A549 (cell line): Measurements from ENCODE around the gene TMEM117. TPM values are rescaled to one million over a fixed set of nuclear protein-coding genes. Genes with fewer than 3 reads are reported as not detected.

Source experiments
- ATAC-seq, 2 experiments: fragments of 200-7000 bp in 1 of 2; fragments of >200 bp in 1 of 2; cut with Nextera tagmentation in 1 of 2; cut with Tn5 transposase in 1 of 2; 3 replicates each; pipeline versions ENCODE4 v1.8.0 to v1.9.1; 2018 to 2020; ENCODE audit warnings: mild to moderate bottlenecking in 1 of 2, moderate library complexity in 1 of 2
- CTCF ChIA-PET: fragments of 300-600 bp; sonication (Branson Sonifier 250); formaldehyde crosslinking; extraction: SDS; loops from one replicate; lab custom pipeline; 2021; ENCODE audit warnings: antibody characterized with exemption, inconsistent platforms; lab: Yijun Ruan, JAX
- POLR2A ChIA-PET: fragments of 350-600 bp; formaldehyde crosslinking; extraction: SDS; loops from one replicate; lab custom pipeline; 2021; ENCODE audit warnings: antibody characterized with exemption, inconsistent platforms; lab: Yijun Ruan, JAX
- DNase-seq, 2 experiments: peaks; one replicate each; pipeline versions ENCODE4 v3.0.0 to v3.0.0-alpha.2; 2011 to 2016; ENCODE audit warnings: low read depth in 1 of 2, low spot score in 1 of 2
- FAIRE-seq: peaks from 2 replicates; lab custom pipeline; 2011; peaks lifted over from hg19 to GRCh38; lab: Jason Lieb, UNC
- H3K27ac ChIP-seq, 2 experiments: fragments of >200 bp; sonication (Bioruptor Twin); formaldehyde crosslinking; 3 replicates each; pipeline ENCODE4 v1.5.1; 2016 to 2017
- H3K4me1 ChIP-seq: fragments of >200 bp; sonication (Bioruptor Twin); formaldehyde crosslinking; 3 replicates; pipeline ENCODE4 v1.6.1; 2016
- H3K4me2 ChIP-seq: fragments of >200 bp; sonication (Bioruptor Twin); formaldehyde crosslinking; 3 replicates; pipeline ENCODE4 v1.6.1; 2016
- H3K4me3 ChIP-seq: fragments of >200 bp; sonication (Bioruptor Twin); formaldehyde crosslinking; 3 replicates; pipeline ENCODE4 v1.5.1; 2016
- H3K9me3 ChIP-seq: fragments of >200 bp; sonication (Bioruptor Twin); formaldehyde crosslinking; 3 replicates; pipeline ENCODE4 v1.6.1; 2016
- BHLHE40 ChIP-seq: IDR thresholded peaks from 2 replicates; pipeline ENCODE4 v1.6.1; 2012; ENCODE audit warnings: low read depth, low read length, inconsistent platforms
- CBX8 ChIP-seq: fragments of 200-600 bp; sonication (generic); IDR thresholded peaks from 2 replicates; pipeline ENCODE4 v1.6.1; 2016
- CHD2 ChIP-seq: fragments of 150-350 bp; IDR thresholded peaks from 2 replicates; pipeline ENCODE4 v1.6.1; 2014; ENCODE audit warnings: low read length; ENCODE audit not compliant: partially characterized antibody
- CHD4 ChIP-seq: fragments of 200-600 bp; sonication (generic); IDR thresholded peaks from 2 replicates; pipeline ENCODE4 v1.6.1; 2016; ENCODE audit warnings: antibody characterized with exemption, mild to moderate bottlenecking, borderline replicate concordance
- EHF ChIP-seq: fragments of 250-450 bp; sonication (Bioruptor Pico); IDR thresholded peaks from 2 replicates; pipeline ENCODE4 v1.5.0; 2020; ENCODE audit warnings: mild to moderate bottlenecking
- FOSL2 ChIP-seq, 2 experiments: fragments of 450-650 bp in 1 of 2; fragments of >200 bp in 1 of 2; sonication (Bioruptor Twin) in 1 of 2; formaldehyde crosslinking; IDR thresholded peaks; 2 replicates each; pipeline versions ENCODE4 v1.5.0 to v1.6.1; 2016 to 2020; ENCODE audit warnings: mild to moderate bottlenecking in 1 of 2, moderate library complexity in 1 of 2
- GATA3 ChIP-seq: IDR thresholded peaks from 2 replicates; pipeline ENCODE4 v1.6.1; 2012; ENCODE audit warnings: borderline replicate concordance
- HDAC2 ChIP-seq: fragments of 200-600 bp; sonication (generic); IDR thresholded peaks from 2 replicates; pipeline ENCODE4 v1.6.1; 2016
- HOXB13 ChIP-seq: fragments of 250-450 bp; sonication (Bioruptor Pico); IDR thresholded peaks from 2 replicates; pipeline ENCODE4 v1.5.0; 2020; ENCODE audit warnings: low read depth, mild to moderate bottlenecking, moderate library complexity
- JUN ChIP-seq, 2 experiments: fragments of >200 bp; sonication (Bioruptor Twin); formaldehyde crosslinking; IDR thresholded peaks; 2 replicates in 1 of 2; 3 replicates in 1 of 2; pipeline ENCODE4 v1.6.1; 2016 to 2017
- KDM5A ChIP-seq: fragments of 200-600 bp; sonication (generic); IDR thresholded peaks from 2 replicates; pipeline ENCODE4 v1.6.1; 2016; ENCODE audit warnings: antibody characterized with exemption, mild to moderate bottlenecking
- MYC ChIP-seq: IDR thresholded peaks from 2 replicates; pipeline ENCODE4 v1.6.1; 2012; ENCODE audit warnings: mild to moderate bottlenecking, inconsistent platforms, low read length, improper control_type of control experiment, borderline replicate concordance
- NFE2L2 ChIP-seq: fragments of 150-350 bp; conservative IDR thresholded peaks from 2 replicates; pipeline ENCODE4 v1.6.1; 2014; ENCODE audit warnings: low read length
- NPAS2 ChIP-seq: fragments of 250-450 bp; sonication (Bioruptor Pico); IDR thresholded peaks from 2 replicates; pipeline ENCODE4 v1.8.0; 2022; ENCODE audit warnings: mild to moderate bottlenecking, moderate library complexity, borderline replicate concordance
- PHF8 ChIP-seq: fragments of 200-600 bp; sonication (generic); IDR thresholded peaks from 2 replicates; pipeline ENCODE4 v1.6.1; 2016; ENCODE audit warnings: low read depth, mild to moderate bottlenecking, antibody characterized with exemption, moderate library complexity, borderline replicate concordance
- POLR2A ChIP-seq: IDR thresholded peaks from 2 replicates; pipeline ENCODE4 v1.6.1; 2012; ENCODE audit warnings: mild to moderate bottlenecking, low read length
- RCOR1 ChIP-seq: fragments of 150-350 bp; IDR thresholded peaks from 2 replicates; pipeline ENCODE4 v1.6.1; 2014; ENCODE audit warnings: antibody characterized with exemption, low read length, low read depth
- RFX5 ChIP-seq: fragments of 450-650 bp; IDR thresholded peaks from 2 replicates; pipeline ENCODE4 v1.7.1; 2014; ENCODE audit warnings: antibody characterized with exemption, mild to moderate bottlenecking, moderate library complexity
- RNF2 ChIP-seq: fragments of 200-600 bp; sonication (generic); IDR thresholded peaks from 2 replicates; pipeline ENCODE4 v1.6.1; 2016; ENCODE audit warnings: low read depth, mild to moderate bottlenecking, antibody characterized with exemption, moderate library complexity, borderline replicate concordance
- TFCP2L1 ChIP-seq: fragments of 250-450 bp; sonication (Bioruptor Pico); IDR thresholded peaks from 2 replicates; pipeline ENCODE4 v1.5.0; 2021; ENCODE audit warnings: mild to moderate bottlenecking
- ZC3H11A ChIP-seq: fragments of 450-650 bp; IDR thresholded peaks from 2 replicates; pipeline ENCODE4 v1.6.1; 2014; ENCODE audit warnings: antibody characterized with exemption, mild to moderate bottlenecking
- ZNF302 ChIP-seq: fragments of 250-450 bp; sonication (Bioruptor Pico); IDR thresholded peaks from 2 replicates; pipeline ENCODE4 v1.9.0; 2021; ENCODE audit warnings: inconsistent platforms, mild to moderate bottlenecking, moderate library complexity
- WGBS: methylation state at CpG from one replicate; pipeline ENCODE4 v1.1.6; 2017; ENCODE audit errors: missing lambda C conversion rate; 5-methylcytosine and 5-hydroxymethylcytosine counted together
- polyA minus RNA-seq: library from RNA; depleted of rRNA, polyadenylated mRNA; stranded (reverse); fragments of >200 nt; gene quantifications from 2 replicates; pipeline ENCODE4 v1.2.3, GENCODE V29; 2011; rRNA and poly(A)+ RNA removed
- polyA plus RNA-seq, 4 experiments: library from polyadenylated mRNA; depleted of rRNA in 3 of 4; stranded (reverse); fragments of >200 nt; fragmentation: RNase III in 1 of 4; extraction: RNeasy Plus Mini Kit Qiagen cat#74134 plus additional on column Dnase treatment in 1 of 4; gene quantifications; 2 replicates in 3 of 4; 3 replicates in 1 of 4; pipeline ENCODE4 v1.2.3, GENCODE V29; 2011 to 2017
- TF ChIP-seq, protein P1 (sequence below): IDR thresholded peaks from 2 replicates; pipeline ENCODE4 v1.6.1; 2012
- TF ChIP-seq, protein P2 (sequence below): fragments of >200 bp; sonication (Bioruptor Twin); formaldehyde crosslinking; IDR thresholded peaks from 3 replicates; pipeline ENCODE4 v1.5.1; 2016
- TF ChIP-seq, protein P3 (sequence below): IDR thresholded peaks from 2 replicates; pipeline ENCODE4 v1.6.1; 2012
- TF ChIP-seq, protein P4 (sequence below): fragments of 150-350 bp; IDR thresholded peaks from 2 replicates; pipeline ENCODE4 v1.6.1; 2014; ENCODE audit warnings: low read depth, mild to moderate bottlenecking, low read length
- TF ChIP-seq, protein P5 (sequence below): fragments of >200 bp; sonication (Bioruptor Twin); formaldehyde crosslinking; IDR thresholded peaks from 3 replicates; pipeline ENCODE4 v1.6.1; 2016
- TF ChIP-seq, protein P6 (sequence below): fragments of 450-650 bp; IDR thresholded peaks from 2 replicates; pipeline ENCODE4 v1.6.1; 2014; ENCODE audit warnings: antibody characterized with exemption
- TF ChIP-seq, protein P7 (sequence below): fragments of >200 bp; sonication (Bioruptor Twin); formaldehyde crosslinking; IDR thresholded peaks from 2 replicates; pipeline ENCODE4 v1.6.1; 2016
- TF ChIP-seq, protein P8 (sequence below): fragments of 250-450 bp; sonication (Bioruptor Pico); IDR thresholded peaks from 2 replicates; pipeline ENCODE4 v1.5.0; 2021; ENCODE audit warnings: mild to moderate bottlenecking, moderate library complexity, borderline replicate concordance

The TMEM117 gene
- polyA plus RNA-seq (2011; rRNA removed) (4.6 and 7.3 TPM in 2 replicates), polyA plus RNA-seq (2017; fragmentation: RNase III; extraction: RNeasy Plus Mini Kit Qiagen cat#74134 plus additional on column Dnase treatment) (2.0 to 2.4 TPM (median 2.1 TPM) in 3 replicates), polyA minus RNA-seq (1.2 and 2.4 TPM in 2 replicates)
- polyA plus RNA-seq (2012; cell fraction: cytosol; rRNA removed): 1.1 and 1.2 TPM in 2 replicates
- polyA plus RNA-seq (2012; cell fraction: nucleus; rRNA removed): 0.56 and 1.9 TPM in 2 replicates

DNA sequence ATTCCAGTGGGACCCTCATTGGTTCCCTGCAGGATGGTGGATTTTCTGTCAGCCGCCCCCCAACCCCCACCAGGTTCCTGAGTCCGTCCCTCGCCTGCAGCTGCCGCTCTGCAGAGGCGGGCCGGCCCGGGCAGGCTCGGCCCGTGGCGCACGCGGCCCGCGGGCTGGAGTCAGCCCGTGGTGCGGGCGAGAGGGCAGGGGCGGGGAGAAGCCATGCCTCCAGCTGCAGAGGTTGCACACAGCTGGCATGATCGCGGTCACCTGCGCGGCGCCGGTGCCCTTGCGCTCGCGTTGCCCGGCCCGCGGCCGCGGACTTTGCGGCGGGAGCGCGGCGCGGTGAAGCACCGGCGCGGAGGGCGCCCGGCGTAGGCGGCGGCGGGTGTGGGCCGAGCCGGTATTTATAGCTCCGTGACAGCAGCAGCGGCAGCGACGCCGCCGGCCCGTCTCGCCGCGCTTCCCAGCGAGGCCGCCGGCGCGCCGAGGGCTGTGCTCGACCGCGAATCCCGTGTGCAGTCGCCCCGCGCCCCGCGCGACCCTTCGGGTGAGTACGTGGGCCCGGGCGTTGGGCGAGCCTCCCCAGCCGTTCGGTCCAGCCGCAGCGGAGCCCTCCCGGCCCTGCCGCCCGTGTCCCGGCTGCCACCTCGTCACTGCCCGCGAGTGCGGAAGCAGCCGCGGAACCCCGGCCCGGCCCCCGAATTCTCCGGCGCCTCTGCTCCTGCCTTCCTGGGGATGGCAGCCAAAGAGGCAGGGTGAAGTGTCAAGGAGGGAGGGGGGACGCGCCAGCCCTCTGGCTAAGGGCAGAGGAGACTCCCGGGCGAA is at the start of gene TMEM117:
Gene TMEM117 (plus strand): TSS at position 426 of the 819 bp plus-strand sequence.
- DNase-seq: peak; percentile 48 to 52
- H3K4me3 ChIP-seq: peak within 1 kb of the TSS; percentile 59
- peaks cover 10% of the 10 kb centered on the region; the same call in 2 of the 3 replicates for H3K4me1 ChIP-seq
- WGBS: 2% methylated on average over 46 of the region's 103 CpGs
- H3K9me3 ChIP-seq: no peaks in the 10 kb centered on the region
- peak; percentile 85 to 89 for ATAC-seq
- FAIRE-seq: no peak
- CTCF ChIA-PET: interaction anchor here (1.1 to 2.5 kb wide), 2 partner anchors 47 to 77 kb away, joined by 3 to 9 read pairs; no protein-coding TSS in a partner anchor
- POLR2A ChIA-PET: interaction anchor here (0.9 to 3.2 kb wide), 4 partner anchors 12 to 77 kb away, joined by 3 to 34 read pairs (median 4); partner anchors contain the start of gene TWF1
- H3K27ac ChIP-seq: peak within 1 kb of the TSS; percentile 75 to 98
- H3K4me2 ChIP-seq: peak within 1 kb of the TSS; percentile 84
- TF ChIP-seq, protein P1, sequence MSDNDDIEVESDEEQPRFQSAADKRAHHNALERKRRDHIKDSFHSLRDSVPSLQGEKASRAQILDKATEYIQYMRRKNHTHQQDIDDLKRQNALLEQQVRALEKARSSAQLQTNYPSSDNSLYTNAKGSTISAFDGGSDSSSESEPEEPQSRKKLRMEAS: peak; percentile 82
- TF ChIP-seq NPAS2 (CRISPR knock-in tag): no peak
- TF ChIP-seq ZC3H11A: no peak
- peak; percentile 17; the same call in 1 of the 2 replicates for TF ChIP-seq GATA3
- TF ChIP-seq CHD4: no peak
- TF ChIP-seq KDM5A: no peak
- TF ChIP-seq MYC: peak; percentile 51; the same call in 1 of the 2 replicates
- TF ChIP-seq, protein P2, sequence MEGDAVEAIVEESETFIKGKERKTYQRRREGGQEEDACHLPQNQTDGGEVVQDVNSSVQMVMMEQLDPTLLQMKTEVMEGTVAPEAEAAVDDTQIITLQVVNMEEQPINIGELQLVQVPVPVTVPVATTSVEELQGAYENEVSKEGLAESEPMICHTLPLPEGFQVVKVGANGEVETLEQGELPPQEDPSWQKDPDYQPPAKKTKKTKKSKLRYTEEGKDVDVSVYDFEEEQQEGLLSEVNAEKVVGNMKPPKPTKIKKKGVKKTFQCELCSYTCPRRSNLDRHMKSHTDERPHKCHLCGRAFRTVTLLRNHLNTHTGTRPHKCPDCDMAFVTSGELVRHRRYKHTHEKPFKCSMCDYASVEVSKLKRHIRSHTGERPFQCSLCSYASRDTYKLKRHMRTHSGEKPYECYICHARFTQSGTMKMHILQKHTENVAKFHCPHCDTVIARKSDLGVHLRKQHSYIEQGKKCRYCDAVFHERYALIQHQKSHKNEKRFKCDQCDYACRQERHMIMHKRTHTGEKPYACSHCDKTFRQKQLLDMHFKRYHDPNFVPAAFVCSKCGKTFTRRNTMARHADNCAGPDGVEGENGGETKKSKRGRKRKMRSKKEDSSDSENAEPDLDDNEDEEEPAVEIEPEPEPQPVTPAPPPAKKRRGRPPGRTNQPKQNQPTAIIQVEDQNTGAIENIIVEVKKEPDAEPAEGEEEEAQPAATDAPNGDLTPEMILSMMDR: no peak
- TF ChIP-seq BHLHE40: no peak
- no peak for TF ChIP-seq CHD2
- TF ChIP-seq NFE2L2: no peak
- TF ChIP-seq EHF (CRISPR knock-in tag): no peak
- no peak for TF ChIP-seq HDAC2
- TF ChIP-seq TFCP2L1 (CRISPR knock-in tag): no peak
- TF ChIP-seq HOXB13: no peak
- TF ChIP-seq POLR2A: peak; percentile 77
- TF ChIP-seq FOSL2 (IDR thresholded peaks at IDR 0.05): no peak
- no peak for TF ChIP-seq FOSL2 (CRISPR knock-in tag; IDR thresholded peaks at IDR 0.05)
- TF ChIP-seq, protein P3, sequence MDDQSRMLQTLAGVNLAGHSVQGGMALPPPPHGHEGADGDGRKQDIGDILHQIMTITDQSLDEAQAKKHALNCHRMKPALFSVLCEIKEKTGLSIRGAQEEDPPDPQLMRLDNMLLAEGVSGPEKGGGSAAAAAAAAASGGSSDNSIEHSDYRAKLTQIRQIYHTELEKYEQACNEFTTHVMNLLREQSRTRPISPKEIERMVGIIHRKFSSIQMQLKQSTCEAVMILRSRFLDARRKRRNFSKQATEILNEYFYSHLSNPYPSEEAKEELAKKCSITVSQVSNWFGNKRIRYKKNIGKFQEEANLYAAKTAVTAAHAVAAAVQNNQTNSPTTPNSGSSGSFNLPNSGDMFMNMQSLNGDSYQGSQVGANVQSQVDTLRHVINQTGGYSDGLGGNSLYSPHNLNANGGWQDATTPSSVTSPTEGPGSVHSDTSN: no peak
- TF ChIP-seq, protein P4, sequence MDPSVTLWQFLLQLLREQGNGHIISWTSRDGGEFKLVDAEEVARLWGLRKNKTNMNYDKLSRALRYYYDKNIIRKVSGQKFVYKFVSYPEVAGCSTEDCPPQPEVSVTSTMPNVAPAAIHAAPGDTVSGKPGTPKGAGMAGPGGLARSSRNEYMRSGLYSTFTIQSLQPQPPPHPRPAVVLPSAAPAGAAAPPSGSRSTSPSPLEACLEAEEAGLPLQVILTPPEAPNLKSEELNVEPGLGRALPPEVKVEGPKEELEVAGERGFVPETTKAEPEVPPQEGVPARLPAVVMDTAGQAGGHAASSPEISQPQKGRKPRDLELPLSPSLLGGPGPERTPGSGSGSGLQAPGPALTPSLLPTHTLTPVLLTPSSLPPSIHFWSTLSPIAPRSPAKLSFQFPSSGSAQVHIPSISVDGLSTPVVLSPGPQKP: no peak
- TF ChIP-seq, protein P5, sequence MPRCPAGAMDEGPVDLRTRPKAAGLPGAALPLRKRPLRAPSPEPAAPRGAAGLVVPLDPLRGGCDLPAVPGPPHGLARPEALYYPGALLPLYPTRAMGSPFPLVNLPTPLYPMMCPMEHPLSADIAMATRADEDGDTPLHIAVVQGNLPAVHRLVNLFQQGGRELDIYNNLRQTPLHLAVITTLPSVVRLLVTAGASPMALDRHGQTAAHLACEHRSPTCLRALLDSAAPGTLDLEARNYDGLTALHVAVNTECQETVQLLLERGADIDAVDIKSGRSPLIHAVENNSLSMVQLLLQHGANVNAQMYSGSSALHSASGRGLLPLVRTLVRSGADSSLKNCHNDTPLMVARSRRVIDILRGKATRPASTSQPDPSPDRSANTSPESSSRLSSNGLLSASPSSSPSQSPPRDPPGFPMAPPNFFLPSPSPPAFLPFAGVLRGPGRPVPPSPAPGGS: peak; percentile 35; the same call in 1 of the 3 replicates
- TF ChIP-seq, protein P6, sequence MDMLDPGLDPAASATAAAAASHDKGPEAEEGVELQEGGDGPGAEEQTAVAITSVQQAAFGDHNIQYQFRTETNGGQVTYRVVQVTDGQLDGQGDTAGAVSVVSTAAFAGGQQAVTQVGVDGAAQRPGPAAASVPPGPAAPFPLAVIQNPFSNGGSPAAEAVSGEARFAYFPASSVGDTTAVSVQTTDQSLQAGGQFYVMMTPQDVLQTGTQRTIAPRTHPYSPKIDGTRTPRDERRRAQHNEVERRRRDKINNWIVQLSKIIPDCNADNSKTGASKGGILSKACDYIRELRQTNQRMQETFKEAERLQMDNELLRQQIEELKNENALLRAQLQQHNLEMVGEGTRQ: no peak
- TF ChIP-seq PHF8: peak; percentile 53
- TF ChIP-seq, protein P7, sequence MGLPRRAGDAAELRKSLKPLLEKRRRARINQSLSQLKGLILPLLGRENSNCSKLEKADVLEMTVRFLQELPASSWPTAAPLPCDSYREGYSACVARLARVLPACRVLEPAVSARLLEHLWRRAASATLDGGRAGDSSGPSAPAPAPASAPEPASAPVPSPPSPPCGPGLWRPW: no peak
- TF ChIP-seq JUN (IDR thresholded peaks at IDR 0.05): peak in 1 of 2 experiments; percentile 72; a peak in 3 of 5 replicates
- no peak for TF ChIP-seq RFX5
- TF ChIP-seq CBX8: no peak
- TF ChIP-seq RCOR1: no peak
- TF ChIP-seq, protein P8, sequence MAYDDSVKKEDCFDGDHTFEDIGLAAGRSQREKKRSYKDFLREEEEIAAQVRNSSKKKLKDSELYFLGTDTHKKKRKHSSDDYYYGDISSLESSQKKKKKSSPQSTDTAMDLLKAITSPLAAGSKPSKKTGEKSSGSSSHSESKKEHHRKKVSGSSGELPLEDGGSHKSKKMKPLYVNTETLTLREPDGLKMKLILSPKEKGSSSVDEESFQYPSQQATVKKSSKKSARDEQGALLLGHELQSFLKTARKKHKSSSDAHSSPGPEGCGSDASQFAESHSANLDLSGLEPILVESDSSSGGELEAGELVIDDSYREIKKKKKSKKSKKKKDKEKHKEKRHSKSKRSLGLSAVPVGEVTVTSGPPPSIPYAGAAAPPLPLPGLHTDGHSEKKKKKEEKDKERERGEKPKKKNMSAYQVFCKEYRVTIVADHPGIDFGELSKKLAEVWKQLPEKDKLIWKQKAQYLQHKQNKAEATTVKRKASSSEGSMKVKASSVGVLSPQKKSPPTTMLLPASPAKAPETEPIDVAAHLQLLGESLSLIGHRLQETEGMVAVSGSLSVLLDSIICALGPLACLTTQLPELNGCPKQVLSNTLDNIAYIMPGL (CRISPR knock-in tag): no peak
- TF ChIP-seq ZNF302 (CRISPR knock-in tag): no peak
- TF ChIP-seq RNF2: no peak
